ENCODE data around the gene MYH13.

The MYH13 gene

GRCh38 chr17:10369239-10369638 lies 3.6 kb downstream of the MYH13 start:
- Mint-ChIP-seq H3K36me3 (no peaks in the 10 kb centered on the region), H3K4me3 (no peak overlapping the region), H3K27ac (no peak overlapping the region), H3K4me1 (no peaks in the 10 kb centered on the region), H3K9me3 (no peaks in the 10 kb centered on the region)
- ATAC-seq: no peak
- no peak for DNase-seq (ENCODE audit: low spot score in 2 of 2)

DNA sequence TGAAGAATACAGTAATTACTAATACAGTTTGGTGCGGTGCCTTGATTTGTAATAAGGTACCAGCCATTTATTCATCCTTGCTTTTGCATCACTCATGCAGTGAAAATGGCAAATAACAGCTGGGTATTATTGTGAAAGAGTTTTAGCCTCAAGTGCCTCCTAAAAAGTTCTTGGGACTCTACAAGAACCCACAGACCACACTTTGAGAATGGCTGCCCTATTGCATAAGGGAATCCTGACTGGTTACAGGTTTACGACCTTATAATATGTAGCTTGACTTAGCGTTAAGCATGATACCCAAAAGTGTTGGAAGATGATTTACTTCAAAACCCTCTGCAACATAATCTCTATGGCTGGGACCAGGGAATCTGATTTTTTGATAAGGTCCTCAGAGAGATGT lies 4.2 kb downstream of the MYH13 start:
- Mint-ChIP-seq H3K27ac (no peak overlapping the region), H3K9me3 (no peaks in the 10 kb centered on the region), H3K4me3 (no peak overlapping the region), H3K36me3 (no peaks in the 10 kb centered on the region), H3K4me1 (no peaks in the 10 kb centered on the region)
- no peak for ATAC-seq
- no peak for DNase-seq (ENCODE audit: low spot score in 2 of 2)

DNA sequence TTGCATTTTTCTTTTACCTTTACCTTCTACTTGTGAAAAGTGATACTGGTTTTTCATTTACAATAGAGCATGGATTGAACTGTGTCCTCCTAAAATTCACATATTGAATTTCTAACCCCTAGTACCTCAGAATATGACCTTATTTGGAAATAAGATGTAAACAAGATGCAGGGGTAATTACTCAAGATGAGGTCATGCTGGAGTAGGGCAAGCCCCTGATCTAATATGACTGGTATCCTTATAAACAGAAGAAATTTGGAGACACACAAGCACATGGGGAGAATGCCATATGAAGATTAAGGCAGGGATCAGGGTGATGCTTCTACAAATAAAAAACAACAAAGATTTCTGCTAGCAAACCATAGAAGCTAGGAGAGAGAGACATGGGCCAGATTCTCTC lies 12.2 kb downstream of the MYH13 start:
- H3K9me3 Mint-ChIP-seq: no peaks in the 10 kb centered on the region
- no peaks in the 10 kb centered on the region for H3K36me3 Mint-ChIP-seq
- no peak for DNase-seq (ENCODE audit: low spot score in 2 of 2)

DNA sequence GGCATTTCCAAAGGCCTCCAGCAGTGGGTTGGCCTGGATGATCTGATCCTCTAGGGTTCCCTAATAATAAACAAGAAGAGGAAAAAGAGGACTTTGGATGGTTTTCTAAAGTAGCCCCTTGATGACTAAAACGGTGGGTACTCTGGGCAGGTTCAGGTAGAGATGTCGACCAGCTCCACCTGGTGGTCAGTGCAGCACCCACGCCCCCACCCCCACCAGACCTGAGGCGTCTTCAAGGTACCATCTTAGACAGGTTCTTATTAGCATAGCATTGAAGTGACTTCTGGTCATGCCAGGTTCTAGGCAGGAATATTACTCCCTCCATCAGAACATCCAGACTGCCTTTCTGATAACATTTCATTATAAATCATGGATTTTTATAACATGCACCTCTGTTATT lies 15.0 kb downstream of the MYH13 start:
- Mint-ChIP-seq H3K36me3 (no peaks in the 10 kb centered on the region), H3K9me3 (no peaks in the 10 kb centered on the region), H3K27ac (no peak overlapping the region), H3K4me3 (no peak overlapping the region), H3K4me1 (no peaks in the 10 kb centered on the region)
- no peak for ATAC-seq
- no peak for DNase-seq (ENCODE audit: low spot score in 2 of 2)

More for the DNA sequence above, 12.2 kb downstream of the MYH13 start:
- Mint-ChIP-seq H3K4me3 (no peak overlapping the region), H3K4me1 (no peaks in the 10 kb centered on the region), H3K27ac (no peak overlapping the region)
- ATAC-seq: no peak

GRCh38 chr17:10354651-10355050 lies 18.2 kb downstream of the MYH13 start:
- Mint-ChIP-seq H3K36me3 (no peaks in the 10 kb centered on the region), H3K4me3 (no peak overlapping the region), H3K4me1 (no peaks in the 10 kb centered on the region), H3K9me3 (no peaks in the 10 kb centered on the region), H3K27ac (no peak overlapping the region)
- ATAC-seq (no peak), DNase-seq (ENCODE audit: low spot score in 2 of 2) (no peak)

GRCh38 chr17:10352893-10353292 lies 19.9 kb downstream of the MYH13 start:
- no peak for ATAC-seq
- no peaks in the 10 kb centered on the region for H3K9me3 Mint-ChIP-seq
- no peak for DNase-seq (ENCODE audit: low spot score in 2 of 2)
- no peak overlapping the region for H3K27ac Mint-ChIP-seq
- no peaks in the 10 kb centered on the region for H3K36me3 Mint-ChIP-seq
- H3K4me1 Mint-ChIP-seq: no peaks in the 10 kb centered on the region
- no peak overlapping the region for H3K4me3 Mint-ChIP-seq

GRCh38 chr17:10349403-10349802 lies 23.4 kb downstream of the MYH13 start:
- Mint-ChIP-seq H3K27ac (no peak overlapping the region), H3K36me3 (no peaks in the 10 kb centered on the region), H3K4me3 (no peak overlapping the region), H3K4me1 (no peaks in the 10 kb centered on the region), H3K9me3 (no peaks in the 10 kb centered on the region)
- DNase-seq (ENCODE audit: low spot score in 2 of 2) (no peak), ATAC-seq (no peak)

- no peak for ATAC-seq
- Mint-ChIP-seq H3K9me3 (no peaks in the 10 kb centered on the region), H3K4me3 (no peak overlapping the region), H3K36me3 (no peaks in the 10 kb centered on the region), H3K27ac (no peak overlapping the region), H3K4me1 (no peaks in the 10 kb centered on the region)
- DNase-seq (ENCODE audit: low spot score in 2 of 2): no peak
These were observed 28.0 kb downstream of the MYH13 start for GRCh38 chr17:10344816-10345215.

DNA sequence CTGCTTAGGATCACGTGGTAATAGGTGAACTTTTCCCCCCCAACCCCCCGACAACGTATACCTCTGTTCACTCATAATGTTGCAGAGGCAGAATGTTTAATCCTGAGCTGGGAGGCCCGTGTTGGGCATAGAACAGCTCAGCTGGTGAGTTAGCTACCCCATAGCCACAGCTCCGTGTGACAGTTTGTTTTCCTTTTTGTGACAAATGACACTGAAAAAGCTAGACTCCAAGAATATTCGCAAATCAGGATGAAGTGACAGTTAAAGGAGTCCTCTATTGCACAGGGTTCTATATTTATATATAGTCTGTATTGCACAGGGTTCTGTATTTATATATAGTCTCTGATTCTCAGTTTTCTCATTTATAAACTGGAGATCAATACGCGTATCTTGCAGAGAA lies 33.8 kb downstream of the MYH13 start:
- DNase-seq (ENCODE audit: low spot score in 2 of 2) (no peak), ATAC-seq (no peak)
- Mint-ChIP-seq H3K9me3 (no peaks in the 10 kb centered on the region), H3K27ac (no peak overlapping the region), H3K4me1 (no peaks in the 10 kb centered on the region), H3K36me3 (no peaks in the 10 kb centered on the region), H3K4me3 (no peak overlapping the region)

- Mint-ChIP-seq H3K27ac (no peak overlapping the region), H3K9me3 (no peaks in the 10 kb centered on the region), H3K36me3 (no peaks in the 10 kb centered on the region), H3K4me3 (no peak overlapping the region), H3K4me1 (no peaks in the 10 kb centered on the region)
- no peak for ATAC-seq
- no peak for DNase-seq (ENCODE audit: low spot score in 2 of 2)
These were observed 34.8 kb downstream of the MYH13 start for GRCh38 chr17:10337976-10338375.

- no peak overlapping the region for H3K27ac Mint-ChIP-seq
- ATAC-seq (no peak), DNase-seq (ENCODE audit: low spot score in 2 of 2) (no peak)
These were observed 35.7 kb downstream of the MYH13 start for GRCh38 chr17:10337136-10337535.

GRCh38 chr17:10336393-10336792 lies 36.4 kb downstream of the MYH13 start:
- no peaks in the 10 kb centered on the region for H3K9me3 Mint-ChIP-seq
- H3K27ac Mint-ChIP-seq: no peak overlapping the region
- no peaks in the 10 kb centered on the region for H3K4me1 Mint-ChIP-seq
- ATAC-seq (no peak), DNase-seq (ENCODE audit: low spot score in 2 of 2) (no peak)
- H3K4me3 Mint-ChIP-seq: no peak overlapping the region
- H3K36me3 Mint-ChIP-seq: no peaks in the 10 kb centered on the region

More at GRCh38 chr17:10337136-10337535, 35.7 kb downstream of the MYH13 start:
- H3K36me3 Mint-ChIP-seq: no peaks in the 10 kb centered on the region
- no peaks in the 10 kb centered on the region for H3K9me3 Mint-ChIP-seq
- no peaks in the 10 kb centered on the region for H3K4me1 Mint-ChIP-seq
- no peak overlapping the region for H3K4me3 Mint-ChIP-seq

DNA sequence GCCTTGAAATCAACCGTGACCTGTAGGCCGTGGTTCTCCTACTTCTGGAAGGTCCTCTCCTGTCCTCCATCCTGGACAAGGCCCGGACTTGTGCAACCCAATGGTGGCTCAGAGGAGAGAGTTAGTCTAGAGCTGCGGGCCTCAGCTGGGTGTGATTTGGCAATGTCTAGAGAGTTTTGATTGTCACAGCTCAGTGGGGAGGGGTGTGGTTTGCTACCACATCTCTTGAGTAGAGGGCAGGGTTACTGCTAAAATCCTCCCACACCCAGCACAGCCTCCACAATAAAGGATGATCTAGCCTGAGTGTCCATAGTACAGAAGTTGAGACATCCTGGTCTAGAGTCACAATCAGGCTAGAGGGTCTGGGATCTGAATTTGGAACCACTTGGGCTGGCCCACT lies 40.3 kb downstream of the MYH13 start:
- H3K27ac Mint-ChIP-seq: no peak overlapping the region
- no peaks in the 10 kb centered on the region for H3K4me1 Mint-ChIP-seq
- no peaks in the 10 kb centered on the region for H3K36me3 Mint-ChIP-seq
- no peaks in the 10 kb centered on the region for H3K9me3 Mint-ChIP-seq
- ATAC-seq (no peak), DNase-seq (ENCODE audit: low spot score in 2 of 2) (no peak)
- no peak overlapping the region for H3K4me3 Mint-ChIP-seq

GRCh38 chr17:10328971-10329923 lies 43.6 kb downstream of the MYH13 start:
- Mint-ChIP-seq H3K27ac (no peak overlapping the region), H3K4me1 (no peaks in the 10 kb centered on the region), H3K9me3 (no peaks in the 10 kb centered on the region), H3K36me3 (no peaks in the 10 kb centered on the region), H3K4me3 (no peak overlapping the region)
- ATAC-seq: no peak
- no peak for DNase-seq (ENCODE audit: low spot score in 2 of 2)

DNA sequence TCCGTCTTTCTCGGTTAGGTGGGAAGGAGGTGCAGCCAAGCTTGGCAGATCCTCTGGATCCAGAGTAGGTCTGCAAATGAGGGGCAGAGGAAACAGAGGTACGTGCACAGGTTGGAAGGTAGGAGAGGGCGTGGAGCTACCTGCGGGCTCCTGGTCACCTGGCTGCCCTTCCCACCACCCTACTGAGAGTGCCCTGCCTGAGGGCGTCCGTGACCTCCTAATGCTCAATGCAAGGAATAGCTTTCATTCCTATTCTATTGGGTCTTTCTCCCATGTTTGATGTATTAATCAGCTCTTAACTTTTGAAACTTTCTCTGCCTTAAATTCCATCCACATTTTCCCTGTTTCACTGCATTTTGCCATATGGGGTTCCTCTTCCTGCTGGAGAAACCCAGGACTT lies 44.6 kb downstream of the MYH13 start:
- H3K4me1 Mint-ChIP-seq: no peaks in the 10 kb centered on the region
- H3K36me3 Mint-ChIP-seq: no peaks in the 10 kb centered on the region
- no peaks in the 10 kb centered on the region for H3K9me3 Mint-ChIP-seq
- no peak overlapping the region for H3K27ac Mint-ChIP-seq
- H3K4me3 Mint-ChIP-seq: no peak overlapping the region
- DNase-seq (ENCODE audit: low spot score in 2 of 2) (no peak), ATAC-seq (no peak)

GRCh38 chr17:10327640-10328039 lies 45.2 kb downstream of the MYH13 start:
- no peaks in the 10 kb centered on the region for H3K9me3 Mint-ChIP-seq
- H3K27ac Mint-ChIP-seq: no peak overlapping the region
- no peaks in the 10 kb centered on the region for H3K36me3 Mint-ChIP-seq
- H3K4me3 Mint-ChIP-seq: no peak overlapping the region
- DNase-seq (ENCODE audit: low spot score in 2 of 2) (peak; percentile 69 to 86), ATAC-seq (peak; percentile 56)
- H3K4me1 Mint-ChIP-seq: no peaks in the 10 kb centered on the region
